GM15510 (cell line): ENCODE data around the gene ANKRD60.

ENCODE experiments used
- POLR2A ChIP-seq: IDR thresholded peaks from 3 replicates; pipeline ENCODE4 v1.6.1; 2011; ENCODE audit warnings: borderline replicate concordance; ENCODE audit not compliant: insufficient read length; ENCODE audit errors: extremely low read depth

ANKRD60 gene

GRCh38 chr20:58237318-58238132, 9.1 kb upstream of the ANKRD60 start:
- no peak for TF ChIP-seq POLR2A

- TF ChIP-seq POLR2A, result no peak
Measured at GRCh38 chr20:58236612-58237317, 8.3 kb upstream of the ANKRD60 start.

- no peak for TF ChIP-seq POLR2A
Measured at GRCh38 chr20:58235010-58235409, 6.6 kb upstream of the ANKRD60 start.

- TF ChIP-seq POLR2A, result no peak
Measured at GRCh38 chr20:58233881-58234528, 5.6 kb upstream of the ANKRD60 start.

- TF ChIP-seq POLR2A, result no peak
Measured at GRCh38 chr20:58233393-58233792, 4.9 kb upstream of the ANKRD60 start.

GRCh38 chr20:58231683-58232082, 3.2 kb upstream of the ANKRD60 start:
- TF ChIP-seq POLR2A, result no peak

- TF ChIP-seq POLR2A, result no peak
Measured at GRCh38 chr20:58229198-58229798, 845 bp upstream of the ANKRD60 start.

- TF ChIP-seq POLR2A, result no peak
Measured at GRCh38 chr20:58228103-58228483, 360 bp downstream of the ANKRD60 start.

- no peak for TF ChIP-seq POLR2A
Measured at GRCh38 chr20:58227391-58228102, 906 bp downstream of the ANKRD60 start.

GRCh38 chr20:58225452-58226200, 2.8 kb downstream of the ANKRD60 start:
- TF ChIP-seq POLR2A, result no peak

GRCh38 chr20:58224974-58225373, 3.5 kb downstream of the ANKRD60 start:
- TF ChIP-seq POLR2A, result no peak

- TF ChIP-seq POLR2A, result no peak
Measured at GRCh38 chr20:58224097-58224496, 4.4 kb downstream of the ANKRD60 start.

- no peak for TF ChIP-seq POLR2A
Measured at GRCh38 chr20:58223358-58223941, 5.0 kb downstream of the ANKRD60 start.
